MG63 (cell line): Measurements from ENCODE around the gene PNPO. TPM values are rescaled to one million over a fixed set of nuclear protein-coding genes. Genes with fewer than 3 reads are reported as not detected.
"Not testable (repeated sequence)": the region's sequence is repeated elsewhere in the genome, so short reads cannot be mapped to it uniquely, and the experiment has no call there.

Source experiments
- DNase-seq: peaks from one replicate; pipeline ENCODE4 v3.0.0-alpha.2; 2020
- H3K27me3 ChIP-seq: fragments of 250-450 bp; sonication (Bioruptor Pico); 2 replicates; pipeline ENCODE4 v1.5.1; 2020; ENCODE audit warnings: mild to moderate bottlenecking, moderate library complexity
- H3K36me3 ChIP-seq: fragments of 250-450 bp; sonication (Bioruptor Pico); 2 replicates; pipeline ENCODE4 v1.5.1; 2020; ENCODE audit warnings: mild to moderate bottlenecking, moderate library complexity
- H3K4me3 ChIP-seq: fragments of 250-450 bp; sonication (Bioruptor Pico); 2 replicates; pipeline ENCODE4 v1.5.1; 2020; ENCODE audit warnings: mild to moderate bottlenecking, moderate library complexity
- H3K9me3 ChIP-seq: fragments of 250-450 bp; sonication (Bioruptor Pico); 2 replicates; pipeline ENCODE4 v1.5.1; 2020; ENCODE audit warnings: mild to moderate bottlenecking, moderate library complexity
- total RNA-seq: library from RNA; depleted of rRNA; stranded (reverse); fragments of >200 nt; shearing (Covaris generic); gene quantifications from 2 replicates; pipeline ENCODE4 v1.2.3, GENCODE V29; 2014; ENCODE audit warnings: low replicate concordance

PNPO gene
- total RNA-seq, 1 experiment from 2014 or later, result 41.4 TPM

- Histone ChIP-seq H3K36me3 (peaks cover 19% of the 10 kb centered on the region), H3K4me3 (no peak overlapping the region), H3K27me3 (no peaks in the 10 kb centered on the region), H3K9me3 (no peaks in the 10 kb centered on the region)
- no peak for DNase-seq
Observed at GRCh38 chr17:47914306-47914948, 26.9 kb upstream of the PNPO start.

- no peaks in the 10 kb centered on the region for H3K9me3 ChIP-seq
- H3K4me3 ChIP-seq, result no peak overlapping the region
- DNase-seq, result no peak
- no peaks in the 10 kb centered on the region for H3K27me3 ChIP-seq
- peaks cover 6% of the 10 kb centered on the region for H3K36me3 ChIP-seq
Observed at GRCh38 chr17:47915776-47916398, 25.5 kb upstream of the PNPO start.

GRCh38 chr17:47916489-47917208 lies 24.7 kb upstream of the PNPO start:
- Histone ChIP-seq H3K4me3 (no peak overlapping the region), H3K36me3 (peaks cover 9% of the 10 kb centered on the region), H3K9me3 (no peaks in the 10 kb centered on the region), H3K27me3 (no peaks in the 10 kb centered on the region)
- DNase-seq, result no peak

- no peak overlapping the region for H3K4me3 ChIP-seq
- DNase-seq, result peak; percentile 32
- peaks cover 9% of the 10 kb centered on the region for H3K36me3 ChIP-seq
- no peaks in the 10 kb centered on the region for H3K9me3 ChIP-seq
- H3K27me3 ChIP-seq, result no peaks in the 10 kb centered on the region
Observed at GRCh38 chr17:47917581-47917980, 23.8 kb upstream of the PNPO start.

- no peak overlapping the region for H3K4me3 ChIP-seq
- no peak for DNase-seq
- H3K9me3 ChIP-seq, result no peaks in the 10 kb centered on the region
- peaks cover 9% of the 10 kb centered on the region for H3K36me3 ChIP-seq
- no peaks in the 10 kb centered on the region for H3K27me3 ChIP-seq
Observed at GRCh38 chr17:47918006-47918405, 23.4 kb upstream of the PNPO start.

- Histone ChIP-seq H3K27me3 (no peaks in the 10 kb centered on the region), H3K36me3 (peaks cover 17% of the 10 kb centered on the region), H3K4me3 (no peak overlapping the region), H3K9me3 (no peaks in the 10 kb centered on the region)
- DNase-seq, result no peak
Observed at GRCh38 chr17:47918991-47919390, 22.4 kb upstream of the PNPO start.

- not testable (repeated sequence) for H3K4me3 ChIP-seq, DNase-seq, H3K27me3 ChIP-seq, H3K9me3 ChIP-seq
- peaks cover 22% of the 10 kb centered on the region for H3K36me3 ChIP-seq
Observed at GRCh38 chr17:47919889-47920288, 21.5 kb upstream of the PNPO start.

GRCh38 chr17:47924785-47925677 lies 16.3 kb upstream of the PNPO start:
- no peak for DNase-seq
- Histone ChIP-seq H3K4me3 (no peak overlapping the region), H3K27me3 (no peaks in the 10 kb centered on the region), H3K9me3 (no peaks in the 10 kb centered on the region), H3K36me3 (peaks cover 39% of the 10 kb centered on the region)

GRCh38 chr17:47925678-47925988 lies 15.7 kb upstream of the PNPO start:
- no peaks in the 10 kb centered on the region for H3K27me3 ChIP-seq
- no peaks in the 10 kb centered on the region for H3K9me3 ChIP-seq
- H3K4me3 ChIP-seq, result no peak overlapping the region
- H3K36me3 ChIP-seq, result peaks cover 40% of the 10 kb centered on the region
- no peak for DNase-seq

GRCh38 chr17:47927821-47928400 lies 13.5 kb upstream of the PNPO start:
- H3K4me3 ChIP-seq, result no peak overlapping the region
- DNase-seq, result no peak

GRCh38 chr17:47928415-47928814 lies 13.0 kb upstream of the PNPO start:
- no peak for DNase-seq
- Histone ChIP-seq H3K36me3 (peaks cover 39% of the 10 kb centered on the region), H3K27me3 (no peaks in the 10 kb centered on the region), H3K4me3 (no peak overlapping the region), H3K9me3 (no peaks in the 10 kb centered on the region)

More at GRCh38 chr17:47927821-47928400, 13.5 kb upstream of the PNPO start:
- Histone ChIP-seq H3K9me3 (no peaks in the 10 kb centered on the region), H3K36me3 (peaks cover 39% of the 10 kb centered on the region), H3K27me3 (no peaks in the 10 kb centered on the region)

- no peaks in the 10 kb centered on the region for H3K27me3 ChIP-seq
- H3K9me3 ChIP-seq, result no peaks in the 10 kb centered on the region
- no peak overlapping the region for H3K4me3 ChIP-seq
- H3K36me3 ChIP-seq, result peaks cover 35% of the 10 kb centered on the region
- no peak for DNase-seq
Observed at GRCh38 chr17:47929218-47930000, 12.0 kb upstream of the PNPO start.

- Histone ChIP-seq H3K27me3 (no peaks in the 10 kb centered on the region), H3K36me3 (peaks cover 17% of the 10 kb centered on the region), H3K9me3 (no peaks in the 10 kb centered on the region), H3K4me3 (no peak overlapping the region)
- DNase-seq, result no peak
Observed at GRCh38 chr17:47931848-47932247, 9.5 kb upstream of the PNPO start.

- H3K9me3 ChIP-seq, result no peaks in the 10 kb centered on the region
- H3K27me3 ChIP-seq, result no peaks in the 10 kb centered on the region
- DNase-seq, result no peak
- no peak overlapping the region for H3K4me3 ChIP-seq
- peaks cover 8% of the 10 kb centered on the region for H3K36me3 ChIP-seq
Observed at GRCh38 chr17:47934856-47935255, 6.5 kb upstream of the PNPO start.

GRCh38 chr17:47935468-47935867 lies 5.9 kb upstream of the PNPO start:
- not testable (repeated sequence) for H3K36me3 ChIP-seq, H3K4me3 ChIP-seq, H3K9me3 ChIP-seq, H3K27me3 ChIP-seq, DNase-seq

- Histone ChIP-seq H3K4me3 (no peak overlapping the region), H3K36me3 (peaks cover 6% of the 10 kb centered on the region), H3K9me3 (peaks cover 4% of the 10 kb centered on the region), H3K27me3 (no peaks in the 10 kb centered on the region)
- DNase-seq, result peak; percentile 79
Observed at GRCh38 chr17:47935961-47936360, 5.4 kb upstream of the PNPO start.
